IMR-90 (cell line): ENCODE results near the gene DHRS7B. TPM values are rescaled to one million over a fixed set of nuclear protein-coding genes. Genes with fewer than 3 reads are reported as not detected.

Source experiments
- ATAC-seq: fragments of 200-7000 bp; cut with Tn5 transposase; 2 replicates; pipeline ENCODE4 v1.9.1; 2020; ENCODE audit warnings: low read depth, mild to moderate bottlenecking, moderate library complexity
- BruUV-seq: library from RNA; stranded (reverse); fragments of 400-500 nt; replicated peaks from 2 replicates; lab custom pipeline; 2021; lab: Mats Ljungman, UMichigan
- CTCF ChIA-PET: fragments of 300-600 bp; formaldehyde crosslinking; extraction: SDS; loops from one replicate; lab custom pipeline; 2021; ENCODE audit warnings: antibody characterized with exemption; lab: Yijun Ruan, JAX
- POLR2A ChIA-PET: fragments of 300-600 bp; sonication (Branson Sonifier 250); formaldehyde crosslinking; loops from one replicate; lab custom pipeline; 2022; ENCODE audit warnings: antibody characterized with exemption; ENCODE audit not compliant: unreplicated experiment; lab: Charles Lee
- DNase-seq: peaks from one replicate; pipeline ENCODE4 v3.0.0; 2013
- H2AFZ ChIP-seq: replicated peaks from 2 replicates; pipeline ENCODE3; 2013; ENCODE audit warnings: low read length, mild to moderate bottlenecking; ENCODE audit not compliant: poor library complexity
- H2AK5ac ChIP-seq: 2 replicates; pipeline ENCODE4 v1.6.1; 2013; ENCODE audit warnings: low read depth, low read length, inconsistent platforms
- H2AK9ac ChIP-seq: replicated peaks from 2 replicates; pipeline ENCODE3; 2013; ENCODE audit warnings: mild to moderate bottlenecking, low read depth, low read length, moderate library complexity; ENCODE audit not compliant: poor library complexity
- H2BK120ac ChIP-seq: 2 replicates; pipeline ENCODE4 v1.6.1; 2013; ENCODE audit warnings: low read depth, low read length, inconsistent platforms
- H2BK15ac ChIP-seq: 3 replicates; pipeline ENCODE4 v1.6.1; 2013; ENCODE audit warnings: low read depth, low read length, inconsistent platforms
- H2BK20ac ChIP-seq: 2 replicates; pipeline ENCODE4 v1.6.1; 2013; ENCODE audit warnings: low read depth, mild to moderate bottlenecking, inconsistent platforms, low read length, moderate library complexity
- H2BK5ac ChIP-seq: 2 replicates; pipeline ENCODE4 v1.6.1; 2013; ENCODE audit warnings: mild to moderate bottlenecking, low read depth, low read length, inconsistent platforms; ENCODE audit not compliant: poor library complexity, severe bottlenecking
- H3K14ac ChIP-seq: replicated peaks from 2 replicates; pipeline ENCODE4 v1.6.1; 2013; ENCODE audit warnings: low read depth, low read length, inconsistent platforms
- H3K18ac ChIP-seq: 2 replicates; pipeline ENCODE4 v1.6.1; 2013; ENCODE audit warnings: low read depth, low read length, control low read depth
- H3K23ac ChIP-seq: 2 replicates; pipeline ENCODE4 v1.6.1; 2013; ENCODE audit warnings: low read depth, low read length, inconsistent platforms
- H3K27ac ChIP-seq: 2 replicates; pipeline ENCODE4 v1.5.1; 2013; ENCODE audit warnings: mild to moderate bottlenecking, control low read depth, low read length; ENCODE audit not compliant: insufficient read depth
- H3K27me3 ChIP-seq: 2 replicates; pipeline ENCODE4 v1.6.1; 2013; ENCODE audit warnings: low read length; ENCODE audit not compliant: control insufficient read depth, insufficient read depth
- H3K36me3 ChIP-seq: 2 replicates; pipeline ENCODE4 v1.6.1; 2013; ENCODE audit warnings: low read length, mixed read lengths; ENCODE audit not compliant: control insufficient read depth, insufficient read depth
- H3K4ac ChIP-seq: 2 replicates; pipeline ENCODE4 v1.6.1; 2013; ENCODE audit warnings: low read depth, low read length, inconsistent platforms
- H3K4me1 ChIP-seq: 2 replicates; pipeline ENCODE4 v1.6.1; 2013; ENCODE audit warnings: low read length, mixed read lengths; ENCODE audit not compliant: control insufficient read depth, insufficient read depth
- H3K4me2 ChIP-seq: 2 replicates; pipeline ENCODE4 v1.6.1; 2013; ENCODE audit warnings: low read depth, mild to moderate bottlenecking, control low read depth, low read length, moderate library complexity
- H3K4me3 ChIP-seq: 2 replicates; pipeline ENCODE4 v1.5.1; 2013; ENCODE audit warnings: low read depth, mild to moderate bottlenecking, control low read depth, low read length, moderate library complexity; ENCODE audit not compliant: insufficient read depth
- H3K56ac ChIP-seq: 2 replicates; pipeline ENCODE4 v1.6.1; 2013; ENCODE audit warnings: low read length, inconsistent platforms; ENCODE audit not compliant: insufficient read depth; ENCODE audit errors: extremely low read depth
- H3K79me1 ChIP-seq, 2 experiments: 2 replicates each; pipeline ENCODE4 v1.6.1; 2013; ENCODE audit warnings: low read length in 2 of 2, inconsistent platforms in 1 of 2, low read depth in 1 of 2
- H3K9ac ChIP-seq: 2 replicates; pipeline ENCODE4 v1.6.1; 2013; ENCODE audit warnings: low read depth, low read length, control low read depth
- H3K9me1 ChIP-seq: 2 replicates; pipeline ENCODE4 v1.6.1; 2013; ENCODE audit warnings: low read length, inconsistent platforms; ENCODE audit not compliant: insufficient read depth
- H3K9me3 ChIP-seq: 2 replicates; pipeline ENCODE4 v1.6.1; 2013; ENCODE audit warnings: low read length; ENCODE audit not compliant: control insufficient read depth, insufficient read depth
- H4K20me1 ChIP-seq: 2 replicates; pipeline ENCODE4 v1.6.1; 2013; ENCODE audit warnings: low read length, inconsistent platforms; ENCODE audit not compliant: insufficient read depth
- H4K5ac ChIP-seq: 2 replicates; pipeline ENCODE4 v1.6.1; 2013; ENCODE audit warnings: mild to moderate bottlenecking, low read depth, low read length, control low read depth
- H4K8ac ChIP-seq, 2 experiments: 2 replicates each; pipeline ENCODE4 v1.6.1; 2013; ENCODE audit warnings: low read depth in 2 of 2, low read length in 2 of 2, control low read depth in 1 of 2, inconsistent platforms in 1 of 2
- H4K91ac ChIP-seq: 2 replicates; pipeline ENCODE4 v1.6.1; 2013; ENCODE audit warnings: low read depth, low read length, inconsistent platforms; ENCODE audit not compliant: insufficient read depth
- BHLHE40 ChIP-seq: fragments of 150-350 bp; IDR thresholded peaks from 2 replicates; pipeline ENCODE4 v1.6.1; 2016; ENCODE audit warnings: mild to moderate bottlenecking, low read depth, low read length
- CEBPB ChIP-seq: IDR thresholded peaks from 2 replicates; pipeline ENCODE4 v1.6.1; 2012; ENCODE audit warnings: low read depth, low read length, improper control_type of control experiment
- CHD1 ChIP-seq: IDR thresholded peaks from 2 replicates; pipeline ENCODE4 v1.6.1; 2012; ENCODE audit warnings: low read depth, low read length, improper control_type of control experiment
- FOS ChIP-seq: fragments of 150-350 bp; IDR thresholded peaks from 2 replicates; pipeline ENCODE4 v1.6.1; 2016; ENCODE audit warnings: low read depth, low read length
- MAFK ChIP-seq: IDR thresholded peaks from 2 replicates; pipeline ENCODE4 v1.6.1; 2012; ENCODE audit warnings: low read depth, low read length, improper control_type of control experiment
- MAZ ChIP-seq: IDR thresholded peaks from 2 replicates; pipeline ENCODE4 v1.6.1; 2012; ENCODE audit warnings: low read depth, mild to moderate bottlenecking, low read length, improper control_type of control experiment, moderate library complexity, borderline replicate concordance
- NFE2L2 ChIP-seq: fragments of 150-350 bp; IDR thresholded peaks from 2 replicates; pipeline ENCODE4 v1.6.1; 2016; ENCODE audit warnings: low read depth, mild to moderate bottlenecking, low read length
- POLR2A ChIP-seq: IDR thresholded peaks from 2 replicates; pipeline ENCODE4 v1.6.1; 2012; ENCODE audit warnings: mild to moderate bottlenecking, low read depth, low read length
- RAD21 ChIP-seq: IDR thresholded peaks from 2 replicates; pipeline ENCODE4 v1.6.1; 2012; ENCODE audit warnings: low read length, improper control_type of control experiment
- RCOR1 ChIP-seq: IDR thresholded peaks from 2 replicates; pipeline ENCODE4 v1.6.1; 2012; ENCODE audit warnings: mild to moderate bottlenecking, low read length, improper control_type of control experiment; ENCODE audit not compliant: insufficient replicate concordance
- RFX5 ChIP-seq: IDR thresholded peaks from 2 replicates; pipeline ENCODE4 v1.8.0; 2012; ENCODE audit warnings: low read depth, mild to moderate bottlenecking, low read length, moderate library complexity
- SMC3 ChIP-seq: fragments of 150-350 bp; IDR thresholded peaks from 2 replicates; pipeline ENCODE4 v1.6.1; 2016; ENCODE audit warnings: low read depth, mild to moderate bottlenecking, antibody characterized with exemption, low read length, moderate library complexity
- WGBS, 2 experiments: methylation state at CpG; one replicate each; pipeline versions ENCODE4 v1.1.5 to v1.1.7; 2013; ENCODE audit warnings: missing lambda C conversion rate in 2 of 2; ENCODE audit not compliant: insufficient read length in 1 of 2; ENCODE audit errors: extremely low coverage in 2 of 2; 5-methylcytosine and 5-hydroxymethylcytosine counted together
- dilution Hi-C: fragments of 300-500 bp; cut with HindIII; formaldehyde crosslinking; loops from one replicate; pipeline ENCODE4 v1.14.3; 2018; ENCODE audit warnings: low sequenced_read_pairs; ENCODE audit not compliant: unreplicated experiment
- in situ Hi-C: fragments of 300-500 bp; cut with MboI; formaldehyde crosslinking; loops from 3 replicates; pipeline ENCODE4 v1.14.3; 2019; ENCODE audit warnings: low sequenced_read_pairs, inconsistent platforms, mixed read lengths
- intact Hi-C: fragments of 100-400 bp; cut with micrococcal nuclease; formaldehyde crosslinking; loops from 2 replicates; pipeline ENCODE4 v1.10.0; 2022
- polyA plus RNA-seq, 3 experiments: library from polyadenylated mRNA; depleted of rRNA; stranded (reverse); fragments of >200 nt; gene quantifications; 2 replicates each; pipeline ENCODE4 v1.2.3, GENCODE V29; 2012; ENCODE audit warnings: low replicate concordance in 1 of 3
- total RNA-seq: library from RNA; depleted of rRNA; stranded (reverse); fragments of >200 nt; gene quantifications from 2 replicates; pipeline ENCODE4 v1.2.3, GENCODE V29; 2012
- TF ChIP-seq, protein P1 (sequence below): fragments of 150-350 bp; IDR thresholded peaks from 2 replicates; pipeline ENCODE4 v1.6.1; 2017; ENCODE audit warnings: mild to moderate bottlenecking, antibody characterized with exemption, low read length, low read depth
- TF ChIP-seq, protein P2 (sequence below): fragments of 150-350 bp; IDR thresholded peaks from 2 replicates; pipeline ENCODE4 v1.6.1; 2016; ENCODE audit warnings: low read depth, mild to moderate bottlenecking, low read length, moderate library complexity, borderline replicate concordance
- TF ChIP-seq, protein P3 (sequence below): conservative IDR thresholded peaks from 2 replicates; pipeline ENCODE4 v1.5.1; 2012; ENCODE audit warnings: mild to moderate bottlenecking, low read depth, low read length, improper control_type of control experiment

DHRS7B gene
- total and polyA plus RNA-seq, 2 of the 4 experiments (the other 2 are of a cell fraction), result 24.4 to 34.4 TPM

DNA sequence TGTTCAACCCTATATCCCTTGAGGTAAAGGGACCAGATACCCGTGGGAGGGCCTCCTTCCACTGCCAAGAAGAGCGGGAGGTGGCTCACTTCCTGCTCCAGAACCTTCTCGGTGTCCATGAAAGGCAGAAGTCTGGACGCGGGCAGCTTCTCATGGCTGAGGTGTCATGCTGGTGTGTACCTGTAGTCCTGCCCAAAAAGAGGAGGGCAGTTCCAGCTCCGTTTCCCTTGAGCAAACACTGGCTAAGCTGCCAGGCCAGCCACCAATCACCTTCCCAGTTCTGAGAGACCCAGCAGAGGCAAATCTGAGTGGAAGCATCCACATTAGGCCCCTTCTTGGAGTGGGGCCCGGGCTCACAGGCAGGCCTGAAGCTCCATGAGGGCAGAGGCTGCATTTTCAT, 81.6 kb downstream of the DHRS7B start:
- no peaks in the 10 kb centered on the region for H3K9me3 ChIP-seq
- H3K36me3 ChIP-seq, result peaks cover 20% of the 10 kb centered on the region
- ChIA-PET CTCF (no interaction called here), POLR2A (no interaction called here)
- intact Hi-C loops (no loop called here), dilution Hi-C loops (no loop called here), in situ Hi-C loops (no loop called here)
- 96% methylated on average over 4 of the region's 7 CpGs; no CpG with 5 or more reads in 1 of the 2 experiments for WGBS, 2 experiments
- H2AFZ ChIP-seq, result no peak overlapping the region
- H4K5ac ChIP-seq, result no peak overlapping the region
- H3K4me2 ChIP-seq, result no peak overlapping the region
- H3K56ac ChIP-seq, result no peak overlapping the region
- H3K27ac ChIP-seq, result no peak overlapping the region
- peaks cover 95% of the 10 kb centered on the region for H4K20me1 ChIP-seq
- H4K91ac ChIP-seq, result no peak overlapping the region
- no TSS peak for BruUV-seq
- no peak overlapping the region for H2BK5ac ChIP-seq
- no peak for DNase-seq
- no peak overlapping the region for H2AK5ac ChIP-seq
- no peak overlapping the region for H2BK120ac ChIP-seq
- H3K4me1 ChIP-seq, result peaks cover 6% of the 10 kb centered on the region
- no peak overlapping the region for H2BK15ac ChIP-seq
- H3K14ac ChIP-seq, result no peak overlapping the region
- peaks cover 2 to 87% of the 10 kb centered on the region in 2 experiments for H3K79me1 ChIP-seq
- TF ChIP-seq FOS (no peak), POLR2A (no peak), CHD1 (no peak), BHLHE40 (no peak), SMC3 (no peak), MAZ (no peak), NFE2L2 (no peak), RCOR1 (no peak), RAD21 (no peak), RFX5 (no peak), MAFK (no peak), CEBPB (no peak)
- TF ChIP-seq, protein P1, sequence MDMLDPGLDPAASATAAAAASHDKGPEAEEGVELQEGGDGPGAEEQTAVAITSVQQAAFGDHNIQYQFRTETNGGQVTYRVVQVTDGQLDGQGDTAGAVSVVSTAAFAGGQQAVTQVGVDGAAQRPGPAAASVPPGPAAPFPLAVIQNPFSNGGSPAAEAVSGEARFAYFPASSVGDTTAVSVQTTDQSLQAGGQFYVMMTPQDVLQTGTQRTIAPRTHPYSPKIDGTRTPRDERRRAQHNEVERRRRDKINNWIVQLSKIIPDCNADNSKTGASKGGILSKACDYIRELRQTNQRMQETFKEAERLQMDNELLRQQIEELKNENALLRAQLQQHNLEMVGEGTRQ, result no peak
- TF ChIP-seq, protein P2, sequence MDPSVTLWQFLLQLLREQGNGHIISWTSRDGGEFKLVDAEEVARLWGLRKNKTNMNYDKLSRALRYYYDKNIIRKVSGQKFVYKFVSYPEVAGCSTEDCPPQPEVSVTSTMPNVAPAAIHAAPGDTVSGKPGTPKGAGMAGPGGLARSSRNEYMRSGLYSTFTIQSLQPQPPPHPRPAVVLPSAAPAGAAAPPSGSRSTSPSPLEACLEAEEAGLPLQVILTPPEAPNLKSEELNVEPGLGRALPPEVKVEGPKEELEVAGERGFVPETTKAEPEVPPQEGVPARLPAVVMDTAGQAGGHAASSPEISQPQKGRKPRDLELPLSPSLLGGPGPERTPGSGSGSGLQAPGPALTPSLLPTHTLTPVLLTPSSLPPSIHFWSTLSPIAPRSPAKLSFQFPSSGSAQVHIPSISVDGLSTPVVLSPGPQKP, result no peak
- TF ChIP-seq, protein P3, sequence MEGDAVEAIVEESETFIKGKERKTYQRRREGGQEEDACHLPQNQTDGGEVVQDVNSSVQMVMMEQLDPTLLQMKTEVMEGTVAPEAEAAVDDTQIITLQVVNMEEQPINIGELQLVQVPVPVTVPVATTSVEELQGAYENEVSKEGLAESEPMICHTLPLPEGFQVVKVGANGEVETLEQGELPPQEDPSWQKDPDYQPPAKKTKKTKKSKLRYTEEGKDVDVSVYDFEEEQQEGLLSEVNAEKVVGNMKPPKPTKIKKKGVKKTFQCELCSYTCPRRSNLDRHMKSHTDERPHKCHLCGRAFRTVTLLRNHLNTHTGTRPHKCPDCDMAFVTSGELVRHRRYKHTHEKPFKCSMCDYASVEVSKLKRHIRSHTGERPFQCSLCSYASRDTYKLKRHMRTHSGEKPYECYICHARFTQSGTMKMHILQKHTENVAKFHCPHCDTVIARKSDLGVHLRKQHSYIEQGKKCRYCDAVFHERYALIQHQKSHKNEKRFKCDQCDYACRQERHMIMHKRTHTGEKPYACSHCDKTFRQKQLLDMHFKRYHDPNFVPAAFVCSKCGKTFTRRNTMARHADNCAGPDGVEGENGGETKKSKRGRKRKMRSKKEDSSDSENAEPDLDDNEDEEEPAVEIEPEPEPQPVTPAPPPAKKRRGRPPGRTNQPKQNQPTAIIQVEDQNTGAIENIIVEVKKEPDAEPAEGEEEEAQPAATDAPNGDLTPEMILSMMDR, result no peak
- no peak overlapping the region for H3K4ac ChIP-seq
- no peak overlapping the region for H4K8ac ChIP-seq
- no peak overlapping the region for H3K23ac ChIP-seq
- no peak overlapping the region for H3K4me3 ChIP-seq
- no peak overlapping the region for H2BK20ac ChIP-seq
- H3K9me1 ChIP-seq, result peaks cover 28% of the 10 kb centered on the region
- H3K18ac ChIP-seq, result no peak overlapping the region
- no peak overlapping the region for H2AK9ac ChIP-seq
- H3K27me3 ChIP-seq, result no peaks in the 10 kb centered on the region
- ATAC-seq, result no peak
- H3K9ac ChIP-seq, result no peak overlapping the region
